ENCODE measurements around the gene FCN3. TPM values are rescaled to one million over a fixed set of nuclear protein-coding genes. Genes with fewer than 3 reads are reported as not detected.

FCN3 gene
- total and polyA plus RNA-seq, 2 donors from 2014 or later, result 7.9 to 240 TPM

DNA sequence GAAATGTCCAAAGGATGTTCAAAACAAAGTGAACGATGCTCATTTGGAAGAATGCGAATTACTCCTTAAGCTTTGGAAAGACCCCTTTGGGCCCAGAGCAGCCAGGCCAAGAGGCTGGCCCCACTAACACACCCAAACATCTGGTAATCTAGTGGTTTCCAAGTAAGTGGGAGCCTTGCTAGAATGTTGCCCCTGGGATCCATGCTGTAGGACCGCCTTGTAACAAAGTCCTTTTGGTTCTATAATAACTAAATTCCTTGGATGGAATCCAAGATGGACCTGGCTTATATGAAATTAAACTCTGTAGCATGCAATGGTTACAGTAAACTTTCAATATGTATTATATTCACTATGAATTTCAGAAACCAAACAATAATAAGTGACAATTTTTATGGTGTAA, 43.1 kb upstream of the FCN3 start:
- H3K4me3 ChIP-seq (ENCODE audit: low read length in 3 of 3), result no peak overlapping the region
- H3K36me3 ChIP-seq (ENCODE audit: control insufficient read depth in 2 of 3, insufficient read depth in 3 of 3, low read length in 3 of 3), result peaks cover 15 to 41% (median 38%) of the 10 kb centered on the region in 3 donors
- DNase-seq, result no peak
- TF ChIP-seq, protein P1, sequence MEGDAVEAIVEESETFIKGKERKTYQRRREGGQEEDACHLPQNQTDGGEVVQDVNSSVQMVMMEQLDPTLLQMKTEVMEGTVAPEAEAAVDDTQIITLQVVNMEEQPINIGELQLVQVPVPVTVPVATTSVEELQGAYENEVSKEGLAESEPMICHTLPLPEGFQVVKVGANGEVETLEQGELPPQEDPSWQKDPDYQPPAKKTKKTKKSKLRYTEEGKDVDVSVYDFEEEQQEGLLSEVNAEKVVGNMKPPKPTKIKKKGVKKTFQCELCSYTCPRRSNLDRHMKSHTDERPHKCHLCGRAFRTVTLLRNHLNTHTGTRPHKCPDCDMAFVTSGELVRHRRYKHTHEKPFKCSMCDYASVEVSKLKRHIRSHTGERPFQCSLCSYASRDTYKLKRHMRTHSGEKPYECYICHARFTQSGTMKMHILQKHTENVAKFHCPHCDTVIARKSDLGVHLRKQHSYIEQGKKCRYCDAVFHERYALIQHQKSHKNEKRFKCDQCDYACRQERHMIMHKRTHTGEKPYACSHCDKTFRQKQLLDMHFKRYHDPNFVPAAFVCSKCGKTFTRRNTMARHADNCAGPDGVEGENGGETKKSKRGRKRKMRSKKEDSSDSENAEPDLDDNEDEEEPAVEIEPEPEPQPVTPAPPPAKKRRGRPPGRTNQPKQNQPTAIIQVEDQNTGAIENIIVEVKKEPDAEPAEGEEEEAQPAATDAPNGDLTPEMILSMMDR (IDR thresholded peaks at IDR 0.05; ENCODE audit: borderline replicate concordance, extremely low read depth, insufficient read depth), result no peak
- H3K27me3 ChIP-seq (ENCODE audit: control insufficient read depth, insufficient read depth, low read length), result no peaks in the 10 kb centered on the region
- H3K27ac ChIP-seq (ENCODE audit: low read depth in 2 of 2, low read length in 2 of 2), result peak overlapping the region in 1 of 2 donors; percentile 29
- no peaks in the 10 kb centered on the region for H3K9me3 ChIP-seq (ENCODE audit: control insufficient read depth in 2 of 3, insufficient read depth in 1 of 3, low read length in 3 of 3)
- peaks cover 4 to 13% (median 12%) of the 10 kb centered on the region in 3 donors for H3K4me1 ChIP-seq (ENCODE audit: control insufficient read depth in 2 of 3, insufficient read depth in 2 of 3, low read depth in 1 of 3, low read length in 3 of 3)
- intact Hi-C loops (cut with DNase I), result loop anchor here (10.0 kb wide), 1 partner anchor 197 kb away; no protein-coding TSS in a partner anchor
- H3K9ac ChIP-seq (ENCODE audit: low read length in 3 of 3), result no peak overlapping the region
- FAIRE-seq, result no peak

DNA sequence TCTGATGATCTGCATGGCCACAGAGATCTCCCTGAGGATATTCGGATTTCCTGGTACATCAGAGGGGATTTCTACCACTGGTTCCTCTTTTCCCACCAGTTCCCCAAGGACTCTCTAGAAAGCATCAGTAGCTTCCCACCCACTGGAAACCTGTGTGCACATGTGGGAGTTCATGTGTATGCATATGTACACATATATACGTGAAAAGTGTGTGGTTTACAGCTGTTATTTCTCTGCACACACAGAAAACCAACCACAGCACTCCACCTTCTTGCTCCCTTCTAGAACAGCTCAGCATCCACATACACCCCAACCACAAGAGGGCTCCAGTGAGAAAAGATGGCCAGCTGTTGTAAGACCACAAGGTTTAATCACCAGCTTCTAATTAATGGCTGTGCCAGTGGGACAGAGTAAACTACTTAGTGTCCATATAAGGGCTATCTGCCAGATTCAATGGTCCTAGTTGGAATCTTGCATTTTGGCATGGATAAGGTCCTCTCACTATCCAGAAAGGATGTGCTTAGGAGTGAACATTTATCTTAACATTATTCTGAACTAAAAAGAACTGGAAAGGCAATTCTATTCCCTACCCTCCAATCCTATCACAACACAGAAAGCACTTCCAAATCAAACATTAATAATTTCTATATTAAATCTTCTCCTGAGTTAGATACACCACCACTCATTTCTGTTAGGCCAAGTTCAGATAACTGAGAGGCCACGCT, 41.9 kb upstream of the FCN3 start:
- no peak overlapping the region for H3K9ac ChIP-seq (ENCODE audit: low read length in 3 of 3)
- DNase-seq (peak in 2 of 5 donors; percentile 50 to 64), FAIRE-seq (no peak)
- H3K9me3 ChIP-seq (ENCODE audit: control insufficient read depth in 2 of 3, insufficient read depth in 1 of 3, low read length in 3 of 3), result no peaks in the 10 kb centered on the region
- no peaks in the 10 kb centered on the region for H3K27me3 ChIP-seq (ENCODE audit: control insufficient read depth, insufficient read depth, low read length)
- H3K36me3 ChIP-seq (ENCODE audit: control insufficient read depth in 2 of 3, insufficient read depth in 3 of 3, low read length in 3 of 3), result peaks cover 22 to 51% (median 46%) of the 10 kb centered on the region in 3 donors
- no peak overlapping the region for H3K4me3 ChIP-seq (ENCODE audit: low read length in 3 of 3)
- TF ChIP-seq, protein P1 (IDR thresholded peaks at IDR 0.05; ENCODE audit: borderline replicate concordance, extremely low read depth, insufficient read depth), result peak; percentile 54
- H3K4me1 ChIP-seq (ENCODE audit: control insufficient read depth in 2 of 3, insufficient read depth in 2 of 3, low read depth in 1 of 3, low read length in 3 of 3), result peaks cover 4 to 13% (median 12%) of the 10 kb centered on the region in 3 donors
- intact Hi-C loops (cut with DNase I), result loop anchor here (10.0 kb wide), 1 partner anchor 198 kb away; no protein-coding TSS in a partner anchor
- no peak overlapping the region for H3K27ac ChIP-seq (ENCODE audit: low read depth in 2 of 2, low read length in 2 of 2)

DNA sequence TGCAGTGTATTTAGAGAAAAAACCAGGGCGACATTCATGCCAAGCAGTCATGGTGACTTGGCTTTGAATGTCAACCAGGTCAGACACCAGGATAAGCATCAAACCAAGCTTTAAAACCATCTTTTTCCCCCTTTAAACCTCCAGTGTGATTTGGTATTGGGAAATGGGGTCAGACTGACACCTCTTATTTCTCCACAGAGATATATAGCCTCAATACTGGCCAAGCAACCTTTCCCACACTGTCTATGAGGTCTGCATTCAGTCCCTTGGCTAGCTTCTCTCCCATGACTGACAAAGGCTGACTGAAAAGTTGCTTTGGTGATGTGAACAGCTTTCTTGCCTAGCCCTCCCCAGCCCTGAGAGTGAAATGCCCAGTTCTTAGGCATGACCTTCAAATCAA, 39.5 kb upstream of the FCN3 start:
- intact Hi-C loops (cut with DNase I), result loop anchor here (10.0 kb wide), 1 partner anchor 201 kb away; no protein-coding TSS in a partner anchor
- Histone ChIP-seq H3K4me1 (ENCODE audit: control insufficient read depth in 2 of 3, insufficient read depth in 2 of 3, low read depth in 1 of 3, low read length in 3 of 3) (peaks cover 3 to 13% (median 12%) of the 10 kb centered on the region in 3 donors), H3K9me3 (ENCODE audit: control insufficient read depth in 2 of 3, insufficient read depth in 1 of 3, low read length in 3 of 3) (no peaks in the 10 kb centered on the region), H3K27me3 (ENCODE audit: control insufficient read depth, insufficient read depth, low read length) (no peaks in the 10 kb centered on the region), H3K27ac (ENCODE audit: low read depth in 2 of 2, low read length in 2 of 2) (no peak overlapping the region), H3K4me3 (ENCODE audit: low read length in 3 of 3) (no peak overlapping the region), H3K36me3 (ENCODE audit: control insufficient read depth in 2 of 3, insufficient read depth in 3 of 3, low read length in 3 of 3) (peaks cover 22 to 66% (median 59%) of the 10 kb centered on the region in 3 donors), H3K9ac (ENCODE audit: low read length in 3 of 3) (no peak overlapping the region)
- no peak for DNase-seq
- no peak for FAIRE-seq
- TF ChIP-seq, protein P1 (IDR thresholded peaks at IDR 0.05; ENCODE audit: borderline replicate concordance, extremely low read depth, insufficient read depth), result no peak
